Measurements from ENCODE around the gene ZNF22.
A peak's percentile ranks its signal among the peaks of the same experiment; 100 is the strongest.

ZNF22 gene

DNA sequence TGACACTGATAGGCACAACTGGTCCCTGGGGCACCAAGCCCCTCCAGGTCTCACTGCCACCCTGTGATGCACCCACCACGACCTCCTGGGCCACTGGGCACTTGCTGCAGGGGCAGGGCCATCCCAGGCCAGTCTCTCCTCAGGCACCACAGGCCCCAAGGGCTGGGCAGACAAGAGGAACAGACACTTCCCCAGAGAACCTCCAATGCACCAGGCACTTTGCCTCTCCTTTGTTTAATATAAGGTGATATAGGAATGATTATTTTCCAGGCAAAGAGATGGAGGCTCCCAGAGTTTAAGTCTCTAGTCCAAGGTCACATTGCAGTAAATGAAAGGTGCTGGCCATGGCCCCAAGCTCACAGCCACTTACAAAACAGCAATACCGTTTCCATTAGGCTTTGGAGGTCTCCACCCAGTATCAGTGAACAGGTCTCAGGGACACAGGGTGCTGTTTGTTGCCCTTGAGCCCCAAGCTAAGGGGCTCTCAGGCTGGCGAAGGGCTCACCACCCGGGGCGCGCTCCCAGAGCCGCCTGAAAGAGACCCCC is 26.6 kb upstream of the ZNF22 start:
- no peak for DNase-seq (ENCODE audit: low read depth)
- TF ChIP-seq CTCF (IDR thresholded peaks at IDR 0.05; ENCODE audit: control insufficient read depth, extremely low read depth, insufficient read depth) = no peak
- H3K4me3 ChIP-seq (ENCODE audit: low read depth, low read length) = no peak overlapping the region

GRCh38 chr10:44974628-44975430 is 25.9 kb upstream of the ZNF22 start:
- H3K4me3 ChIP-seq (ENCODE audit: low read depth, low read length) = 0 out of 2 replicates have a peak overlapping the region, but pooled peaks have one; percentile 15
- DNase-seq (ENCODE audit: low read depth) = no peak
- TF ChIP-seq CTCF (IDR thresholded peaks at IDR 0.05; ENCODE audit: control insufficient read depth, extremely low read depth, insufficient read depth) = peak; percentile 89

DNA sequence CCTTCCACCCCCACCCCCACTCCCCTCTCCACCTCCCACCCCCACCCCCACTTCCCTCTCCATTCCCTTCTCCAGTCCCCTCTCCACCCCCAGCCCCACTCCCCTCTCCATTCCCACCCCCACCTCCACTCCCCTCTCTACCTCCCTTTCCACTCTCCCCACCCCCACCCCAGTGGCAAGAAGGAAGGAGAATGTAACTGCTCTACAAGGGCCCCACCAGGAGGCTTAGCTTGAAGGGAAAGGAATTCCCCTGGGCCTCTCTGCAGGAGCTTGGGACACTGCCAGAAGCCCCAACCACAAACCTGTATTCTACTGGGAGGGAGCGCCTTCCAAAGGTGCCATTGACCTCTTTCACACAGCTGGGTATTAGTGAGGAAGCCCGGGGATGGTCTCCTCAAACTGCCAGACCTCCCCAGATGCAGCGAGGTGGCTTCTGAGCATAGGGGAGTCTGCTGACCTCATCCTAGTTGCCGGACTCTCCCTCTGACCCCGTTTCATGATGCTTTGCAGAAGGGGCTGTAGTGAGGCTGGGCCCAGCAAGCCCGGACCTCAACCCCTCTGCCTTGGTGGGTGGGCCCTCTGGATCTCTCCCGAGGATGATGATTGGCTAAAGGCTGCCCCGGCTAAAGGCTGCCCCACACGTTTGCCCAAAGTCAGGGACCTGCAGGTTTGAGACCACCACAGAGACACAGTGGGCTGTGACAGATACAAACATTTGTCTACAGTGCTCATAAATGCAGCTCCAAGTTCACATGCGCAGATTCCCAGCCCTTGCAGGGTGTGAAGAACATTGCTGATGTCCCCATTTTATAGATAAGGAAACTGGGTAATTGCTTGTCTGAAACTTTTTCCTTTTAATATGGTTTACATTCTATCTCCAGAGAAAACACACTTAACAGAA is 25.0 kb upstream of the ZNF22 start:
- no peak for TF ChIP-seq CTCF (IDR thresholded peaks at IDR 0.05; ENCODE audit: control insufficient read depth, extremely low read depth, insufficient read depth)
- no peak overlapping the region for H3K4me3 ChIP-seq (ENCODE audit: low read depth, low read length)
- no peak for DNase-seq (ENCODE audit: low read depth)

- no peak overlapping the region for H3K4me3 ChIP-seq (ENCODE audit: low read depth, low read length)
- DNase-seq (ENCODE audit: low read depth) = no peak
- TF ChIP-seq CTCF (IDR thresholded peaks at IDR 0.05; ENCODE audit: control insufficient read depth, extremely low read depth, insufficient read depth) = no peak
These were observed 24.1 kb upstream of the ZNF22 start for GRCh38 chr10:44976352-44977198.

- H3K4me3 ChIP-seq (ENCODE audit: low read depth, low read length) = peak overlapping the region; percentile 50
- no peak for TF ChIP-seq CTCF (IDR thresholded peaks at IDR 0.05; ENCODE audit: control insufficient read depth, extremely low read depth, insufficient read depth)
- DNase-seq (ENCODE audit: low read depth) = no peak
These were observed 23.2 kb upstream of the ZNF22 start for GRCh38 chr10:44977287-44978212.

All from LNCaP clone FGC (cell line).